HepG2 (cell line): ENCODE measurements around the gene AARS2. TPM values are rescaled to one million over a fixed set of nuclear protein-coding genes. Genes with fewer than 3 reads are reported as not detected.

Experiments used
- ATAC-seq: fragments of 200-7000 bp; cut with Tn5 transposase; 3 replicates; pipeline ENCODE4 v1.9.1; 2020; ENCODE audit warnings: mild to moderate bottlenecking, moderate library complexity
- Bru-seq: library from RNA; stranded (reverse); fragments of 400-500 nt; gene quantifications from one replicate; lab custom pipeline; 2021; lab: Mats Ljungman, UMichigan
- BruChase-seq, 2 experiments: library from RNA; stranded (reverse); fragments of 400-500 nt; gene quantifications; one replicate each; lab custom pipeline; 2021; lab: Mats Ljungman, UMichigan
- BruUV-seq: library from RNA; stranded (reverse); fragments of 400-500 nt; replicated peaks from 2 replicates; lab custom pipeline; 2021; lab: Mats Ljungman, UMichigan
- CTCF ChIA-PET: fragments of 300-600 bp; formaldehyde crosslinking; extraction: SDS; loops from one replicate; lab custom pipeline; 2021; ENCODE audit warnings: low total read pairs, inconsistent platforms, low intra/inter-chr PET ratio; lab: Yijun Ruan, JAX
- POLR2A ChIA-PET: fragments of 350-600 bp; sonication (Branson Sonifier 250); formaldehyde crosslinking; loops from one replicate; lab custom pipeline; 2020; ENCODE audit warnings: antibody characterized with exemption, inconsistent platforms; lab: Yijun Ruan, JAX
- DNase-seq: peaks from one replicate; pipeline ENCODE4 v3.0.0-alpha.2; 2015; ENCODE audit warnings: low spot score
- FAIRE-seq: peaks from 3 replicates; lab custom pipeline; 2011; peaks lifted over from hg19 to GRCh38; lab: Jason Lieb, UNC
- H2AFZ ChIP-seq: one replicate; pipeline ENCODE4 v1.6.1; 2011; ENCODE audit warnings: low read length, inconsistent platforms
- H3K27ac ChIP-seq: fragments of 300-600 bp; 3 replicates; pipeline ENCODE4 v1.8.0; 2011; ENCODE audit warnings: mixed run types, mild to moderate bottlenecking, mixed read lengths, low read length, inconsistent platforms; ENCODE audit not compliant: insufficient read depth; ENCODE audit errors: extremely low read length
- H3K27me3 ChIP-seq, 2 experiments: fragments of 200-600 bp in 1 of 2; 2 replicates in 1 of 2; 3 replicates in 1 of 2; pipeline versions ENCODE4 v1.6.0 to v1.8.0; 2011; ENCODE audit warnings: low read length in 2 of 2, mild to moderate bottlenecking in 2 of 2, moderate library complexity in 2 of 2, inconsistent platforms in 1 of 2; ENCODE audit not compliant: insufficient read depth in 2 of 2, control insufficient read depth in 1 of 2
- H3K36me3 ChIP-seq, 2 experiments: fragments of 200-600 bp in 1 of 2; replicated peaks in 1 of 2; 2 replicates in 1 of 2; 3 replicates in 1 of 2; pipeline versions ENCODE4 v1.5.1 to v1.8.0; 2011; ENCODE audit warnings: low read length in 2 of 2, inconsistent platforms in 1 of 2; ENCODE audit not compliant: insufficient read depth in 2 of 2, control insufficient read depth in 1 of 2
- H3K4me1 ChIP-seq: 2 replicates; pipeline ENCODE4 v1.5.1; 2012; ENCODE audit warnings: low read length, inconsistent platforms; ENCODE audit not compliant: insufficient read depth
- H3K4me2 ChIP-seq: 2 replicates; pipeline ENCODE4 v1.6.0; 2011; ENCODE audit warnings: low read depth, low read length, inconsistent platforms
- H3K4me3 ChIP-seq, 3 experiments: fragments of 200-600 bp in 1 of 3; sonication (generic), shearing (Covaris generic) in 1 of 3; replicated peaks in 1 of 3; 2 replicates each; pipeline ENCODE4 v1.5.1; 2011 to 2016; ENCODE audit warnings: low read length in 3 of 3, inconsistent platforms in 2 of 3, low read depth in 2 of 3, mild to moderate bottlenecking in 2 of 3, control low read depth in 1 of 3, mixed read lengths in 1 of 3; ENCODE audit not compliant: insufficient read depth in 1 of 3
- H3K79me2 ChIP-seq: one replicate; pipeline ENCODE4 v1.6.1; 2011; ENCODE audit warnings: low read length, inconsistent platforms; ENCODE audit not compliant: insufficient read depth
- H3K9ac ChIP-seq: 2 replicates; pipeline ENCODE4 v1.6.0; 2011; ENCODE audit warnings: mild to moderate bottlenecking, low read depth, low read length, inconsistent platforms; ENCODE audit not compliant: insufficient read depth
- H3K9me3 ChIP-seq: 2 replicates; pipeline ENCODE4 v1.5.1; 2012; ENCODE audit warnings: mild to moderate bottlenecking, low read length
- H4K20me1 ChIP-seq: 2 replicates; pipeline ENCODE4 v1.6.0; 2011; ENCODE audit warnings: inconsistent platforms, mild to moderate bottlenecking, low read length, moderate library complexity; ENCODE audit not compliant: insufficient read depth
- CCDC6 ChIP-seq: sonication (generic); formaldehyde crosslinking; IDR thresholded peaks from 2 replicates; pipeline ENCODE4 v1.8.1; 2022; ENCODE audit warnings: mild to moderate bottlenecking, missing genetic modification reagents, moderate library complexity
- CREBL2 ChIP-seq: sonication (generic); formaldehyde crosslinking; IDR thresholded peaks from 2 replicates; pipeline ENCODE4 v1.8.1; 2023; ENCODE audit warnings: missing genetic modification reagents, mild to moderate bottlenecking, borderline replicate concordance
- JUN ChIP-seq: sonication (generic); formaldehyde crosslinking; IDR thresholded peaks from 2 replicates; pipeline ENCODE4 v1.4.0; 2020; ENCODE audit warnings: mild to moderate bottlenecking, missing genetic modification reagents
- MLLT10 ChIP-seq: sonication (generic); formaldehyde crosslinking; IDR thresholded peaks from 2 replicates; pipeline ENCODE4 v1.4.0; 2020; ENCODE audit warnings: missing genetic modification reagents
- NCOA5 ChIP-seq: sonication (generic); formaldehyde crosslinking; IDR thresholded peaks from 2 replicates; pipeline ENCODE4 v1.4.0; 2020; ENCODE audit warnings: missing genetic modification reagents
- RERE ChIP-seq: IDR thresholded peaks from 2 replicates; pipeline ENCODE4 v1.6.1; 2016; ENCODE audit warnings: low read depth, missing genetic modification reagents, missing compliant biosample characterization
- RXRB ChIP-seq: IDR thresholded peaks from 2 replicates; pipeline ENCODE4 v1.6.1; 2016; ENCODE audit warnings: borderline replicate concordance, missing genetic modification reagents, missing compliant biosample characterization
- ZNF441 ChIP-seq: sonication (generic); formaldehyde crosslinking; IDR thresholded peaks from 2 replicates; pipeline ENCODE4 v1.7.0; 2021; ENCODE audit warnings: missing genetic modification reagents, borderline replicate concordance
- ZNF577 ChIP-seq: sonication (generic); formaldehyde crosslinking; IDR thresholded peaks from 2 replicates; pipeline ENCODE4 v1.4.0; 2020; ENCODE audit warnings: mild to moderate bottlenecking, low read depth, missing genetic modification reagents, borderline replicate concordance
- ZNF652 ChIP-seq: IDR thresholded peaks from 2 replicates; pipeline ENCODE4 v1.6.1; 2016; ENCODE audit warnings: low read depth, borderline replicate concordance
- ZSCAN22 ChIP-seq: sonication (generic); formaldehyde crosslinking; IDR thresholded peaks from 2 replicates; pipeline ENCODE4 v1.4.0; 2020; ENCODE audit warnings: mild to moderate bottlenecking, missing genetic modification reagents
- WGBS: methylation state at CpG from one replicate; pipeline ENCODE4 v1.1.6; 2017; ENCODE audit warnings: low lambda C conversion rate; 5-methylcytosine and 5-hydroxymethylcytosine counted together
- in situ Hi-C: cut with HindIII; loops from 2 replicates; pipeline ENCODE4 v1.10.0; 2017; ENCODE audit warnings: low pct_unique_long_range_greater_than_20kb; ENCODE audit not compliant: extremely low pct_ligation_motif_present
- intact Hi-C: fragments of 100-400 bp; cut with micrococcal nuclease; formaldehyde crosslinking; loops from one replicate; pipeline ENCODE4 v1.10.0; 2022; ENCODE audit not compliant: unreplicated experiment
- long read RNA-seq, 2 experiments: library from RNA in 1 of 2; library from polyadenylated mRNA in 1 of 2; stranded (forward) in 1 of 2; unstranded in 1 of 2; transcript quantifications; one replicate each; pipeline ENCODE4 v2.0.0, GENCODE V29; 2019 to 2022
- polyA minus RNA-seq, 3 experiments: library from RNA; depleted of rRNA, polyadenylated mRNA; stranded (reverse); fragments of >200 nt; gene quantifications; 2 replicates each; pipeline ENCODE4 v1.2.3, GENCODE V29; 2011; ENCODE audit warnings: low replicate concordance in 1 of 3
- polyA plus RNA-seq, 8 experiments: library from polyadenylated mRNA; depleted of rRNA in 3 of 8; stranded (reverse) in 7 of 8; unstranded in 1 of 8; fragments of >200 nt; fragmentation: Illumina TruSeq in 4 of 8; extraction: Trizol in 4 of 8; gene quantifications; 2 replicates each; pipeline versions ENCODE4 v1.2.1 to v1.2.3, GENCODE V29; 2011 to 2016; ENCODE audit warnings: low read depth in 4 of 8, missing spikeins in 1 of 8, mixed read lengths in 1 of 8; ENCODE audit not compliant: insufficient read depth in 1 of 8
- total RNA-seq, 5 experiments: library from RNA; depleted of rRNA; stranded (reverse); fragments of >200 nt; fragmentation: Illumina TruSeq; extraction: Trizol; gene quantifications; 2 replicates each; pipeline ENCODE4 v1.2.3, GENCODE V29; 2016; ENCODE audit warnings: low read depth in 1 of 5

The AARS2 gene
- 13.7 and 24.1 TPM in 2 replicates for total RNA-seq (2016; rRNA removed; fragmentation: Illumina TruSeq; extraction: Trizol)
- 6.5 and 8.6 TPM in 2 replicates for total RNA-seq (2016; cell fraction: cytosol; rRNA removed; fragmentation: Illumina TruSeq; extraction: Trizol; ENCODE audit: low read depth)
- total RNA-seq (2016; cell fraction: insoluble cytoplasmic fraction; rRNA removed; fragmentation: Illumina TruSeq; extraction: Trizol) = 10.9 and 25.7 TPM in 2 replicates
- total RNA-seq (2016; cell fraction: membrane; rRNA removed; fragmentation: Illumina TruSeq; extraction: Trizol) = 4.5 and 4.6 TPM in 2 replicates
- 23.2 and 25.2 TPM in 2 replicates for total RNA-seq (2016; cell fraction: nucleus; rRNA removed; fragmentation: Illumina TruSeq; extraction: Trizol)
- 7.5 and 8.3 TPM in 2 replicates for polyA plus RNA-seq (2011; rRNA removed)
- 4.3 and 6.6 TPM in 2 replicates for polyA plus RNA-seq (2011; cell fraction: cytosol; rRNA removed)
- 17.7 and 21.8 TPM in 2 replicates for polyA plus RNA-seq (2011; cell fraction: nucleus; rRNA removed)
- polyA plus RNA-seq (2012) = 4.8 and 6.1 TPM in 2 replicates
- 0.89 and 0.94 TPM in 2 replicates for polyA plus RNA-seq (2016; cell fraction: cytosol; fragmentation: Illumina TruSeq; extraction: Trizol; ENCODE audit: low read depth)
- polyA plus RNA-seq (2016; cell fraction: insoluble cytoplasmic fraction; fragmentation: Illumina TruSeq; extraction: Trizol; ENCODE audit: low read depth) = 7.2 and 9.1 TPM in 2 replicates
- polyA plus RNA-seq (2016; cell fraction: membrane; fragmentation: Illumina TruSeq; extraction: Trizol; ENCODE audit: low read depth) = 1.7 and 1.8 TPM in 2 replicates
- 27.7 and 30.3 TPM in 2 replicates for polyA plus RNA-seq (2016; cell fraction: nucleus; fragmentation: Illumina TruSeq; extraction: Trizol; ENCODE audit: insufficient read depth, low read depth)
- polyA minus RNA-seq (2011; rRNA and poly(A)+ RNA removed; ENCODE audit: low replicate concordance) = 19.5 and 27.4 TPM in 2 replicates
- 5.3 and 5.6 TPM in 2 replicates for polyA minus RNA-seq (2011; cell fraction: cytosol; rRNA and poly(A)+ RNA removed)
- polyA minus RNA-seq (2011; cell fraction: nucleus; rRNA and poly(A)+ RNA removed) = 24.0 and 26.8 TPM in 2 replicates
- percentile 75 among the genes with signal in this experiment for Bru-seq, nascent RNA
- percentile 62 among the genes with signal in this experiment for BruChase-seq, experiment 1, labeled RNA remaining after a 6-hour chase
- percentile 66 among the genes with signal in this experiment for BruChase-seq, experiment 2, labeled RNA remaining after a 2-hour chase
- long read RNA-seq, experiment 1, partial matches to known transcripts = 4 of 7 reads
- long read RNA-seq, experiment 1, other reads (novel, unspliced or antisense) = 2 of 7 reads
- long read RNA-seq, experiment 2, partial matches to known transcripts = 9 of 20 reads
- long read RNA-seq, experiment 2, other reads (novel, unspliced or antisense) = 8 of 20 reads

DNA sequence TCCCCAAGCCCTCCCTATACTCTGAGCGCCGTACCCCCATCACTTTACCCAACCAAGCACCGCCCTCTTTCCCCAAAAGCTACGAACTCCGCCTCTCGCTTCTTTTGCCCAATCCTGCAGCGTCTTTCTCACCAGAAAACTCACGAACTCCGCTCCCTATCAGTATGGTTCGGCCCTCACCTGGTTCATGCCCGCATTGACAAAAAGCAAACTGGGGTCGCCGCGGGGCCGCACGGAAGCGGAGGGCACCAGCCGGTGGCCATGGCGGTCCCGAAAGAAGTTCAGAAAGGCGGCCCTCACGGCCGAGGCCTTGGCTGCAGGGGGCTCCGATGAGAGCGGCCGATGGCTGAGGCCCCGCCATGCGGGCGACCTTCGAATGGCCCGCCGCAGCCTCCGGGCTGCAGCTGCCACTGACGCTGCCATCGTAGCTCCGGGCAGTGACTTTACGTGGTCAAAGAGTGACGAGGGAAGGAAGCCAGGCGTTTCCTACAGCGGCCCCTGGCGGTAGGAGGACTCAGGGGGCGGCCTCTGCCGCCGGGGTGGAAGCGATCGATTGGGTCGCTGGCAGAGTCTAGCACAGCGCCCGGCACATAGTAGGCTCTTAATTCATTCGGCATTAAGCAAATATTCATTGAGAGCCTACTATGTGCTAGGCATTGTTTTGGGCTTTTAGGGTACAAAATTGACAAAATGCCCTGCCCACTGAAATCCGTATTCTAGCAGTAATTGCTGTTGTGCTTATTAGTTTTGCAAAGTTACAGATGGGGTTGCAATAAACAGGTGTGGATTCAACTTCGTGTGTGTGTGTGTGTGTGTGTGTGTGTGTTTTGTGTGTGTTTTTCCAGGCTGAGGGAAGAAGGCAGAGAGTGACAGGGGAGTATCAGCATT lies at the start of gene AARS2:
AARS2 (minus strand) TSS at position 447 of the 888 bp plus-strand sequence; CDS start at position 423, 24 bp downstream.
- no TSS peak for BruUV-seq
- H3K4me3 ChIP-seq = peak within 1 kb of the TSS; percentile 92 to 97 (median 96)
- DNase-seq = peak; percentile 87
- no peaks in the 10 kb centered on the region for H3K9me3 ChIP-seq
- peaks cover 22% of the 10 kb centered on the region for H3K4me1 ChIP-seq
- ATAC-seq = peak; percentile 96
- ChIA-PET POLR2A (interaction anchor here (0.9 to 1.4 kb wide), 9 partner anchors 8 to 92 kb away, joined by 3 to 10 read pairs (median 4); partner anchors contain the start of genes CDC5L, HSP90AB1 and TMEM151B), CTCF (interaction anchor here (1.0 kb wide), 1 partner anchor 25 kb away, joined by 3 read pairs; no protein-coding TSS in a partner anchor)
- H3K36me3 ChIP-seq = peaks cover 20 to 34% of the 10 kb centered on the region in 2 experiments
- peaks cover 15% of the 10 kb centered on the region for H3K79me2 ChIP-seq
- peak within 1 kb of the TSS; percentile 93 for H3K4me2 ChIP-seq
- no peaks in the 10 kb centered on the region for H4K20me1 ChIP-seq
- 3% methylated on average over 38 of the region's 52 CpGs for whole genome bisulfite sequencing
- FAIRE-seq = peak; percentile 87
- H3K9ac ChIP-seq = peak within 1 kb of the TSS; percentile 88
- H3K27ac ChIP-seq = peak within 1 kb of the TSS; percentile 58
- intact Hi-C loops = loop anchor here (1.0 kb wide), 1 partner anchor 16 kb away; no protein-coding TSS in a partner anchor
- in situ Hi-C loops = loop anchor here (5.0 kb wide), 1 partner anchor 46 kb away; the partner anchor contains the start of gene NFKBIE
- peak within 1 kb of the TSS; percentile 73 for H2AFZ ChIP-seq
- H3K27me3 ChIP-seq = peaks cover 0 to 17% of the 10 kb centered on the region in 2 experiments; a peak in 2 of 5 replicates
- TF ChIP-seq RXRB (CRISPR knock-in tag) (peak; percentile 92), ZNF441 (CRISPR knock-in tag) (peak; percentile 77), ZSCAN22 (peak; percentile 77; the same call in 1 of the 2 replicates), ZNF577 (no peak), ZNF652 (peak; percentile 55; the same call in 1 of the 2 replicates), RERE (CRISPR knock-in tag) (peak; percentile 69; the same call in 1 of the 2 replicates), MLLT10 (no peak), CCDC6 (CRISPR knock-in tag) (peak; percentile 91), CREBL2 (CRISPR knock-in tag) (no peak), NCOA5 (CRISPR knock-in tag) (no peak), JUN (CRISPR knock-in tag) (peak; percentile 83)
